Tibial nerve (tissue), 4 donors: ENCODE data around the gene DHCR7. TPM values are rescaled to one million over a fixed set of nuclear protein-coding genes. Genes with fewer than 3 reads are reported as not detected.

Source experiments
- DNase-seq, 2 donors: peaks; one replicate each; pipeline ENCODE4 v3.0.0-alpha.2; 2019; ENCODE audit warnings: low spot score in 2 of 2
- H3K27ac ChIP-seq, 4 donors: fragments of 200-600 bp; sonication (generic) in 3 of 4; one replicate each; pipeline ENCODE4 v1.5.1; 2017 to 2019; ENCODE audit warnings: mild to moderate bottlenecking in 1 of 4
- H3K27me3 ChIP-seq, 2 donors: fragments of 200-600 bp; sonication (generic) in 1 of 2; one replicate each; pipeline versions ENCODE4 v1.5.1 to v1.6.0; 2017 to 2019
- H3K36me3 ChIP-seq, 3 donors: fragments of 200-600 bp; sonication (generic); one replicate each; pipeline ENCODE4 v1.5.1; 2018 to 2019
- H3K4me1 ChIP-seq, 4 donors: fragments of 200-600 bp; sonication (generic) in 3 of 4; one replicate each; pipeline ENCODE4 v1.5.1; 2017 to 2019
- H3K4me3 ChIP-seq, 4 donors: fragments of 200-600 bp; sonication (generic) in 3 of 4; one replicate each; pipeline ENCODE4 v1.5.1; 2017 to 2019; ENCODE audit warnings: mild to moderate bottlenecking in 1 of 4, moderate library complexity in 1 of 4
- H3K9me3 ChIP-seq, 4 donors: fragments of 200-600 bp; sonication (generic) in 3 of 4; one replicate each; pipeline ENCODE4 v1.5.1; 2017 to 2019
- EP300 ChIP-seq, 2 donors: sonication (generic); formaldehyde crosslinking; IDR thresholded peaks; one replicate each; pipeline ENCODE4 v1.6.1; 2017; ENCODE audit warnings: antibody characterized with exemption in 2 of 2, mild to moderate bottlenecking in 1 of 2
- POLR2A ChIP-seq, 2 donors: fragments of 450-650 bp; IDR thresholded peaks; one replicate each; pipeline ENCODE4 v1.6.1; 2017; ENCODE audit warnings: antibody characterized with exemption in 2 of 2, mild to moderate bottlenecking in 2 of 2, moderate library complexity in 2 of 2
- WGBS, 2 donors: methylation state at CpG; one replicate each; pipeline ENCODE4 v1.1.5; 2018; 5-methylcytosine and 5-hydroxymethylcytosine counted together
- small RNA-seq: library from RNA; depleted of rRNA; stranded (forward); fragments of <200 nt; gene quantifications from one replicate; pipeline ENCODE3, GENCODE V24; 2016
- total RNA-seq, 4 donors: library from RNA; depleted of rRNA; stranded (reverse); fragments of >200 nt; gene quantifications; one replicate each; pipeline ENCODE4 v1.1.0, GENCODE V29; 2016
- TF ChIP-seq, protein P1 (sequence below), 5 experiments: fragments of 200-600 bp in 3 of 5; fragments of 450-650 bp in 2 of 5; sonication (generic) in 3 of 5; IDR thresholded peaks; one replicate each; pipeline ENCODE4 v1.5.1; 2016 to 2019; ENCODE audit warnings: antibody characterized with exemption in 5 of 5, mild to moderate bottlenecking in 3 of 5, moderate library complexity in 2 of 5

Gene DHCR7
- total RNA-seq, 4 donors from 2014 or later, result 10.3 to 17.3 (median 14.8) TPM

DNA sequence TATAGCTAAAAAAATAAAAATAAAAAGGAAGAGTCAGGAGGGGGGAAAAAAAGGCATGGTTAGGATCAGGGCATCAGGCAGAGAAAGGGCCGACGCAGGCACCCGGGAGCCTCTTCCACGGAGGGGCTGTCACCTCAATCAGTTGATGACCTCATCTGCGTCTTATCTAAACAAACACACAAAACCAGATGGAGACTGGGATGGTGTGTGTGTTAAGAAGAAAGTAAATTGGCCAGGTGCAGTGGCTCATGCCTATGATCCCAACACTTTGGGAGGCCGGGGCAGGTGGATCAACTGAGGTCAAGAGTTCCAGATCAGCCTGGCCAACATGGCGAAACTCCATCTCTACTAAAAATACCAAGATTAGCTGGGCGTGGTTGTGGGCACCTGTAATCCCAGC, 63.6 kb downstream of the DHCR7 start:
- no peak overlapping the region for H3K4me3 ChIP-seq
- 61 to 66% methylated on average over 8 of the region's 8 CpGs for WGBS, 2 donors
- no peak overlapping the region for H3K27ac ChIP-seq
- DNase-seq, result no peak
- no peaks in the 10 kb centered on the region for H3K27me3 ChIP-seq
- TF ChIP-seq EP300 (IDR thresholded peaks at IDR 0.05) (no peak), POLR2A (IDR thresholded peaks at IDR 0.05) (no peak)
- TF ChIP-seq, protein P1, sequence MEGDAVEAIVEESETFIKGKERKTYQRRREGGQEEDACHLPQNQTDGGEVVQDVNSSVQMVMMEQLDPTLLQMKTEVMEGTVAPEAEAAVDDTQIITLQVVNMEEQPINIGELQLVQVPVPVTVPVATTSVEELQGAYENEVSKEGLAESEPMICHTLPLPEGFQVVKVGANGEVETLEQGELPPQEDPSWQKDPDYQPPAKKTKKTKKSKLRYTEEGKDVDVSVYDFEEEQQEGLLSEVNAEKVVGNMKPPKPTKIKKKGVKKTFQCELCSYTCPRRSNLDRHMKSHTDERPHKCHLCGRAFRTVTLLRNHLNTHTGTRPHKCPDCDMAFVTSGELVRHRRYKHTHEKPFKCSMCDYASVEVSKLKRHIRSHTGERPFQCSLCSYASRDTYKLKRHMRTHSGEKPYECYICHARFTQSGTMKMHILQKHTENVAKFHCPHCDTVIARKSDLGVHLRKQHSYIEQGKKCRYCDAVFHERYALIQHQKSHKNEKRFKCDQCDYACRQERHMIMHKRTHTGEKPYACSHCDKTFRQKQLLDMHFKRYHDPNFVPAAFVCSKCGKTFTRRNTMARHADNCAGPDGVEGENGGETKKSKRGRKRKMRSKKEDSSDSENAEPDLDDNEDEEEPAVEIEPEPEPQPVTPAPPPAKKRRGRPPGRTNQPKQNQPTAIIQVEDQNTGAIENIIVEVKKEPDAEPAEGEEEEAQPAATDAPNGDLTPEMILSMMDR (IDR thresholded peaks at IDR 0.05), result no peak
- no peaks in the 10 kb centered on the region for H3K4me1 ChIP-seq
- no peaks in the 10 kb centered on the region for H3K36me3 ChIP-seq
- H3K9me3 ChIP-seq, result no peaks in the 10 kb centered on the region

Small RNA genes lying within 50 kb of the gene (small RNA-seq; reads per million reads assigned to genes)
- gene MIR6754, result not detected

Other genes with a start within 250 kb of the DHCR7 start
- 1 to 10 TPM in 3 of 4 donors, under 1 TPM in 1; 0.20 to 2.0 (median 1.4) TPM for gene SHANK2, start 195.8 kb downstream of the DHCR7 start, total RNA-seq
- 10 to 100 TPM; 54.2 to 85.9 (median 70.0) TPM for gene NADSYN1, start 4.8 kb upstream of the DHCR7 start, total RNA-seq
- 1 to 10 TPM in 1 of 4 donors, not detected in 3; 1.3 TPM for gene KRTAP5-7, start 78.9 kb upstream of the DHCR7 start, total RNA-seq
- gene KRTAP5-8, start 89.6 kb upstream of the DHCR7 start, total RNA-seq, result 1 to 10 TPM in 1 of 4 donors, under 1 TPM in 1, not detected in 2; 0.63 to 2.8 TPM
- 1 to 10 TPM in 1 of 4 donors, under 1 TPM in 2, not detected in 1; 0.59 to 2.1 (median 0.60) TPM for gene KRTAP5-9, start 100.0 kb upstream of the DHCR7 start, total RNA-seq
- not detected for gene KRTAP5-10, start 117.2 kb upstream of the DHCR7 start, total RNA-seq
- not detected for gene KRTAP5-11, start 134.5 kb upstream of the DHCR7 start, total RNA-seq